OCI-LY7 (cell line): ENCODE measurements around the gene FCHO2.

Experiments used
- EZH2phosphoT487 ChIP-seq: fragments of 200-600 bp; sonication (generic); IDR thresholded peaks from 2 replicates; pipeline ENCODE4 v1.6.1; 2018; ENCODE audit warnings: low read depth, borderline replicate concordance, mild to moderate bottlenecking, mixed run types, antibody characterized with exemption, low read length, moderate library complexity, mixed read lengths
- TF ChIP-seq, protein P1 (sequence below): fragments of 200-600 bp; sonication (generic); conservative IDR thresholded peaks from 2 replicates; pipeline ENCODE4 v1.5.1; 2014; ENCODE audit warnings: mild to moderate bottlenecking, antibody characterized with exemption, low read length, moderate library complexity, mixed read lengths

DNA sequence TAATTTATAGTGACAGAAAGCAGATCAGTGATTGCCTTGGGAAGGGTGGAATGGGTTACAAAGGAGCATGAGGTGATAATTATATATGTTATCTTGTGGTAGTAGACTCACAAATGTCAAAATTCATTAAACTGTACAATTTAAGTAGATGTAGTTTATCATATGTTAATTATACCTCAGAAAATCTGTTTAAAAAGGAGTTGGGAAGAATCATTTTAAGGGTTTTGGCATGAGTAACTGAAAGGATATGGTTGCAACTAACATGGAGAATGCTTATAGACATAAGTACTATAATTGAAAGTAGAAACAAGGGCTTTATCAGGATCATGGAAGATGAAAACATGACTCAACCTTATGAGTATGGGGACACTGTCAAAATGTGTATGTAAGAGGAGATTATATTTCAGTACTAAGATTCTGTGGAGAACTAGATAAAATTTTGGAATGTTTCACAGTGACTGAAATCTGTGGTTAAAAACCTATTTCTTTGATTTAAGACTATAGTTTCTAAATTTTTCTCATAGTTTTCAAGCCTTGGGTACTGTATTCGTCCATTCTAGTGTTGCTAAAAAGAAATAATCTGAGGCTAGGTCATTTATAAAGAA, 73.3 kb downstream of the FCHO2 start:
- TF ChIP-seq, protein P1, sequence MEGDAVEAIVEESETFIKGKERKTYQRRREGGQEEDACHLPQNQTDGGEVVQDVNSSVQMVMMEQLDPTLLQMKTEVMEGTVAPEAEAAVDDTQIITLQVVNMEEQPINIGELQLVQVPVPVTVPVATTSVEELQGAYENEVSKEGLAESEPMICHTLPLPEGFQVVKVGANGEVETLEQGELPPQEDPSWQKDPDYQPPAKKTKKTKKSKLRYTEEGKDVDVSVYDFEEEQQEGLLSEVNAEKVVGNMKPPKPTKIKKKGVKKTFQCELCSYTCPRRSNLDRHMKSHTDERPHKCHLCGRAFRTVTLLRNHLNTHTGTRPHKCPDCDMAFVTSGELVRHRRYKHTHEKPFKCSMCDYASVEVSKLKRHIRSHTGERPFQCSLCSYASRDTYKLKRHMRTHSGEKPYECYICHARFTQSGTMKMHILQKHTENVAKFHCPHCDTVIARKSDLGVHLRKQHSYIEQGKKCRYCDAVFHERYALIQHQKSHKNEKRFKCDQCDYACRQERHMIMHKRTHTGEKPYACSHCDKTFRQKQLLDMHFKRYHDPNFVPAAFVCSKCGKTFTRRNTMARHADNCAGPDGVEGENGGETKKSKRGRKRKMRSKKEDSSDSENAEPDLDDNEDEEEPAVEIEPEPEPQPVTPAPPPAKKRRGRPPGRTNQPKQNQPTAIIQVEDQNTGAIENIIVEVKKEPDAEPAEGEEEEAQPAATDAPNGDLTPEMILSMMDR = no peak
- TF ChIP-seq EZH2phosphoT487 = no peak
